Smooth muscle cell of the brain vasculature (primary cell): ENCODE measurements around the gene CRYBG2.
"Not testable (repeated sequence)": the region's sequence is repeated elsewhere in the genome, so short reads cannot be mapped to it uniquely, and the experiment has no call there.

ENCODE experiments used
- DNase-seq: peaks from one replicate; pipeline ENCODE4 v3.0.0-alpha.2; 2012; ENCODE audit warnings: low read depth, low spot score

The CRYBG2 gene

GRCh38 chr1:26295194-26296138, 58.5 kb downstream of the CRYBG2 start:
- DNase-seq: no peak

GRCh38 chr1:26293911-26294463, 59.9 kb downstream of the CRYBG2 start:
- DNase-seq: no peak

GRCh38 chr1:26292735-26293134, 61.2 kb downstream of the CRYBG2 start:
- not testable (repeated sequence) for DNase-seq

GRCh38 chr1:26291939-26292338, 62.0 kb downstream of the CRYBG2 start:
- DNase-seq: no peak

- DNase-seq: no peak
Measured at GRCh38 chr1:26291433-26291832, 62.5 kb downstream of the CRYBG2 start.

GRCh38 chr1:26290882-26291261, 63.1 kb downstream of the CRYBG2 start:
- DNase-seq: no peak

GRCh38 chr1:26290122-26290881, 63.6 kb downstream of the CRYBG2 start:
- DNase-seq: no peak

GRCh38 chr1:26289158-26290059, 64.5 kb downstream of the CRYBG2 start:
- DNase-seq: no peak

GRCh38 chr1:26288311-26288941, 65.5 kb downstream of the CRYBG2 start:
- no peak for DNase-seq

- DNase-seq: no peak
Measured at GRCh38 chr1:26287811-26288210, 66.1 kb downstream of the CRYBG2 start.

GRCh38 chr1:26287033-26287711, 66.8 kb downstream of the CRYBG2 start:
- no peak for DNase-seq

- no peak for DNase-seq
Measured at GRCh38 chr1:26286064-26286416, 67.9 kb downstream of the CRYBG2 start.

- DNase-seq: no peak
Measured at GRCh38 chr1:26285366-26286063, 68.4 kb downstream of the CRYBG2 start.

GRCh38 chr1:26284597-26285347, 69.2 kb downstream of the CRYBG2 start:
- DNase-seq: peak; percentile 47

GRCh38 chr1:26283871-26284596, 69.9 kb downstream of the CRYBG2 start:
- DNase-seq: no peak

- DNase-seq: no peak
Measured at GRCh38 chr1:26283279-26283853, 70.6 kb downstream of the CRYBG2 start.

GRCh38 chr1:26282401-26282918, 71.5 kb downstream of the CRYBG2 start:
- DNase-seq: no peak

- DNase-seq: no peak
Measured at GRCh38 chr1:26281971-26282370, 72.0 kb downstream of the CRYBG2 start.
